WTC11 (cell line): ENCODE results near the gene TAS1R2.

Experiments
- CTCF ChIP-seq: fragments of 200-600 bp; IDR thresholded peaks from 2 replicates; pipeline ENCODE4 v1.8.0; 2022; ENCODE audit warnings: antibody characterized with exemption
- E2F4 ChIP-seq: sonication (generic); formaldehyde crosslinking; IDR thresholded peaks from 2 replicates; pipeline ENCODE4 v1.8.1; 2022; ENCODE audit warnings: low read depth, mild to moderate bottlenecking, moderate library complexity, missing genetic modification reagents, borderline replicate concordance

GRCh38 chr1:18884727-18885126 is 25.3 kb upstream of the TAS1R2 start:
- TF ChIP-seq CTCF: no peak
- no peak for TF ChIP-seq E2F4
